Caki2 (cell line): ENCODE results near the gene ZFAND3. TPM values are rescaled to one million over a fixed set of nuclear protein-coding genes. Genes with fewer than 3 reads are reported as not detected.

ENCODE experiments used
- total RNA-seq: library from RNA; depleted of rRNA; stranded (reverse); fragments of >200 nt; shearing (Covaris generic); gene quantifications from 2 replicates; pipeline ENCODE4 v1.2.3, GENCODE V29; 2014; ENCODE audit warnings: low replicate concordance; rRNA removed

ZFAND3 gene
- total RNA-seq, 1 experiment from 2014 or later: 29.4 TPM

Other genes with a start within 250 kb of the ZFAND3 start
- gene MDGA1, start 121.8 kb upstream of the ZFAND3 start, total RNA-seq: 28.2 and 31.0 TPM in 2 replicates